ENCODE data around the gene PRM3.

DNA sequence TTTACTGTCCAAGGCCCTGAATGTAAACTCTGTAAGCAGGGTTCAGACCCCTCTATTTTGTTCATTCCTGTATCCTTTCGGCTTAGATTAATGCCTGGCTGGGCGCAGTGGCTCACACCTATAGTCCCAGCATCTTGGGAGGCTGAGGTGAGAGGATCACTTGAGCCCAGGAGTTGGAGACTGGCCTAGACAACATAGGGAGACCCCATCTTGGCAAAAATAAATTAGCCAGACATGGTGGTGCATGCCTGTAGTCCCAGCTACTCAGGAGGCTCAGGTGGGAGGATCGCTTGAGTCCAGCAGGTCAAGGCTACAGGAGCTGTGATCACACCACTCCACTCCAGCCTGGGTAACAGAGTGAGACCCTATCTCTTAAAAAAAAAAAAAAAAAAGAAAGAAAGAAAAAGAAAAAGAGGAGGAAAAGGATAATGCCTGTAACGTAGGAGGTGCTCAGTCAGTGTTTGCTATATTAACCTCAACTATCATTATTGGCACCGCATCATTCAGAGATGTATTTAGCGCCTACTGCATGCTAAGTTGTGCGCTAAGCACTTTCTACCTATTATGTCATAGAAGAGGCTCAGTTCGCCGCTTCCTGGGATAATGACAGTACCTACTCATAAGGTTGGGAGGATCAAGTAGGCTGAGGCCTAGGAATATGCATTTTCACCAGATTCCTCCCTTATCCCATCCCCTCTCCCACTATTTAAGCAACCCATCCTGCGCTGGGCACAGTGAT is 22.5 kb downstream of the PRM3 start:
- TF ChIP-seq TAF1 (conservative IDR thresholded peaks at IDR 0.05) (no peak), FOXA2 (IDR thresholded peaks at IDR 0.05) (no peak), YY1 (IDR thresholded peaks at IDR 0.05) (no peak), FOXA1 (IDR thresholded peaks at IDR 0.05) (no peak), JUND (IDR thresholded peaks at IDR 0.05) (no peak)
- TF ChIP-seq, protein P1, sequence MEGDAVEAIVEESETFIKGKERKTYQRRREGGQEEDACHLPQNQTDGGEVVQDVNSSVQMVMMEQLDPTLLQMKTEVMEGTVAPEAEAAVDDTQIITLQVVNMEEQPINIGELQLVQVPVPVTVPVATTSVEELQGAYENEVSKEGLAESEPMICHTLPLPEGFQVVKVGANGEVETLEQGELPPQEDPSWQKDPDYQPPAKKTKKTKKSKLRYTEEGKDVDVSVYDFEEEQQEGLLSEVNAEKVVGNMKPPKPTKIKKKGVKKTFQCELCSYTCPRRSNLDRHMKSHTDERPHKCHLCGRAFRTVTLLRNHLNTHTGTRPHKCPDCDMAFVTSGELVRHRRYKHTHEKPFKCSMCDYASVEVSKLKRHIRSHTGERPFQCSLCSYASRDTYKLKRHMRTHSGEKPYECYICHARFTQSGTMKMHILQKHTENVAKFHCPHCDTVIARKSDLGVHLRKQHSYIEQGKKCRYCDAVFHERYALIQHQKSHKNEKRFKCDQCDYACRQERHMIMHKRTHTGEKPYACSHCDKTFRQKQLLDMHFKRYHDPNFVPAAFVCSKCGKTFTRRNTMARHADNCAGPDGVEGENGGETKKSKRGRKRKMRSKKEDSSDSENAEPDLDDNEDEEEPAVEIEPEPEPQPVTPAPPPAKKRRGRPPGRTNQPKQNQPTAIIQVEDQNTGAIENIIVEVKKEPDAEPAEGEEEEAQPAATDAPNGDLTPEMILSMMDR (IDR thresholded peaks at IDR 0.05; ENCODE audit: low read depth, low read length, missing input control), result no peak
- TF ChIP-seq, protein P2, sequence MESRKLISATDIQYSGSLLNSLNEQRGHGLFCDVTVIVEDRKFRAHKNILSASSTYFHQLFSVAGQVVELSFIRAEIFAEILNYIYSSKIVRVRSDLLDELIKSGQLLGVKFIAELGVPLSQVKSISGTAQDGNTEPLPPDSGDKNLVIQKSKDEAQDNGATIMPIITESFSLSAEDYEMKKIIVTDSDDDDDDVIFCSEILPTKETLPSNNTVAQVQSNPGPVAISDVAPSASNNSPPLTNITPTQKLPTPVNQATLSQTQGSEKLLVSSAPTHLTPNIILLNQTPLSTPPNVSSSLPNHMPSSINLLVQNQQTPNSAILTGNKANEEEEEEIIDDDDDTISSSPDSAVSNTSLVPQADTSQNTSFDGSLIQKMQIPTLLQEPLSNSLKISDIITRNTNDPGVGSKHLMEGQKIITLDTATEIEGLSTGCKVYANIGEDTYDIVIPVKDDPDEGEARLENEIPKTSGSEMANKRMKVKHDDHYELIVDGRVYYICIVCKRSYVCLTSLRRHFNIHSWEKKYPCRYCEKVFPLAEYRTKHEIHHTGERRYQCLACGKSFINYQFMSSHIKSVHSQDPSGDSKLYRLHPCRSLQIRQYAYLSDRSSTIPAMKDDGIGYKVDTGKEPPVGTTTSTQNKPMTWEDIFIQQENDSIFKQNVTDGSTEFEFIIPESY (IDR thresholded peaks at IDR 0.05), result no peak
- TF ChIP-seq, protein P3, sequence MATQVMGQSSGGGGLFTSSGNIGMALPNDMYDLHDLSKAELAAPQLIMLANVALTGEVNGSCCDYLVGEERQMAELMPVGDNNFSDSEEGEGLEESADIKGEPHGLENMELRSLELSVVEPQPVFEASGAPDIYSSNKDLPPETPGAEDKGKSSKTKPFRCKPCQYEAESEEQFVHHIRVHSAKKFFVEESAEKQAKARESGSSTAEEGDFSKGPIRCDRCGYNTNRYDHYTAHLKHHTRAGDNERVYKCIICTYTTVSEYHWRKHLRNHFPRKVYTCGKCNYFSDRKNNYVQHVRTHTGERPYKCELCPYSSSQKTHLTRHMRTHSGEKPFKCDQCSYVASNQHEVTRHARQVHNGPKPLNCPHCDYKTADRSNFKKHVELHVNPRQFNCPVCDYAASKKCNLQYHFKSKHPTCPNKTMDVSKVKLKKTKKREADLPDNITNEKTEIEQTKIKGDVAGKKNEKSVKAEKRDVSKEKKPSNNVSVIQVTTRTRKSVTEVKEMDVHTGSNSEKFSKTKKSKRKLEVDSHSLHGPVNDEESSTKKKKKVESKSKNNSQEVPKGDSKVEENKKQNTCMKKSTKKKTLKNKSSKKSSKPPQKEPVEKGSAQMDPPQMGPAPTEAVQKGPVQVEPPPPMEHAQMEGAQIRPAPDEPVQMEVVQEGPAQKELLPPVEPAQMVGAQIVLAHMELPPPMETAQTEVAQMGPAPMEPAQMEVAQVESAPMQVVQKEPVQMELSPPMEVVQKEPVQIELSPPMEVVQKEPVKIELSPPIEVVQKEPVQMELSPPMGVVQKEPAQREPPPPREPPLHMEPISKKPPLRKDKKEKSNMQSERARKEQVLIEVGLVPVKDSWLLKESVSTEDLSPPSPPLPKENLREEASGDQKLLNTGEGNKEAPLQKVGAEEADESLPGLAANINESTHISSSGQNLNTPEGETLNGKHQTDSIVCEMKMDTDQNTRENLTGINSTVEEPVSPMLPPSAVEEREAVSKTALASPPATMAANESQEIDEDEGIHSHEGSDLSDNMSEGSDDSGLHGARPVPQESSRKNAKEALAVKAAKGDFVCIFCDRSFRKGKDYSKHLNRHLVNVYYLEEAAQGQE (IDR thresholded peaks at IDR 0.05), result no peak
